ENCODE results near the gene APOBEC4.
"Not testable (repeated sequence)": the region's sequence is repeated elsewhere in the genome, so short reads cannot be mapped to it uniquely, and the experiment has no call there.

APOBEC4 gene

DNA sequence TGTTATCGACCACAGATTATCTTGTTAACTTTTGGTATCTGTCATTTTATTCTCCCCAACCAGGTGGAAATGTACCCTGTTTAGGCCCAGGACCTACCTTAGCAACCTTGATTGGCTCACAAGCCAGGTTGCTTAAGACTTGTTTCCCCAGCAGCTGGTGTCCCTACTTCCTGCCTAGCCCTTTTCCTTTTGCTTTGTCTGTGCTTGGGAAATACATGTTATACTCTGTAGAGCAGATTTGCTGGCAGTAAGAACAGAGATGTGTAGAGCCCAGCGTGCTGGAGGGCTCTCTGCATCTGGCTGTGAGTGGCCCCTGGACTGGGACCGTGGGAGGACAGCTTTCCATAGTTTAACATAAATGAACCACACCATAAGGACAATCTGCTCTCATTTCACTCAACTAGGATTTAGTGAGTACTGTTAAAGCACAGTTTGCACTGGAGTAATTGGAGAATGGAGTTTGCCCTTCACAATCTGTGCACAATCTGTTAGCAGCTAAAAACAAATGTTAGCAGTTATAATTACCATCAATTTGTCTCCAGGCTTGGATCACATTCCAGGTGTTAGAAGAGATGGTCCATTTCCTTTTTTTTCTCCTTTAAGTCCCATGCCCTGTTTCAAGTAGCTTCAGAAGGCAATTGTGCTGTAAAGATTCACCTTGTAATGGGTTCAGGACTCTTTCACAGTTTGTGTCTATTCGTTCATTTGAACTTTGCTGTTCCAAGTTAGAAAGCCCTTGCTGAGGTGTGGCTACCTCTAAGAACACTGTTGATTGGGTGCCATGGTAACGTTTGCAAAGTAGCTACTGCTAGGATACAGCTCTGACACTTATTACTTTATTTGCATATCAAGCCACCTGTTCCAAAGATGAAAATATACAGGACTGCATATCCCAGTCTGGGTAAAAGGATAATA is at the start of gene APOBEC4:
APOBEC4 (minus strand) TSS at position 770 of the 915 bp plus-strand sequence. CDS start 4,535 bp downstream, outside the sequence.
- no peak for DNase-seq (ENCODE audit: low read depth in 2 of 2)

DNA sequence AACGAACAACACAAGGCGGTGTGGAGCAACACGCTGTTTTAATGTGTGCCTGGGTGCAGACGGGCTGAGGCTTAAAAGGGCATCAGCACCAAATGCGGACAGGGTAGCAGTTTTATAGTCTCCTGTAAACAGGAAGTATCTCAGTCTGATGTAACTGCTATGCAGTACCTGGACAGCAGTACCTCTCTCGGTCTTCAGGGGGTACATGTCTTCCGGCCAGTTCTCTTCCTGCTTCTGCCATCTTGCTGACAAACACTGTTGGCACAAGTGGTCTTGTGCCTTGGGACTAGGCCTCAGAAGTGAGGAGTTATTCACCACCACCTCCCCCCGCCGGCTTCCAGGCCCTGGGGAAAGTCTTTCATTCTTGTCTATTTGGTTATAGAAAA is 49.7 kb upstream of the APOBEC4 start:
- DNase-seq (ENCODE audit: low read depth in 2 of 2): no peak

DNA sequence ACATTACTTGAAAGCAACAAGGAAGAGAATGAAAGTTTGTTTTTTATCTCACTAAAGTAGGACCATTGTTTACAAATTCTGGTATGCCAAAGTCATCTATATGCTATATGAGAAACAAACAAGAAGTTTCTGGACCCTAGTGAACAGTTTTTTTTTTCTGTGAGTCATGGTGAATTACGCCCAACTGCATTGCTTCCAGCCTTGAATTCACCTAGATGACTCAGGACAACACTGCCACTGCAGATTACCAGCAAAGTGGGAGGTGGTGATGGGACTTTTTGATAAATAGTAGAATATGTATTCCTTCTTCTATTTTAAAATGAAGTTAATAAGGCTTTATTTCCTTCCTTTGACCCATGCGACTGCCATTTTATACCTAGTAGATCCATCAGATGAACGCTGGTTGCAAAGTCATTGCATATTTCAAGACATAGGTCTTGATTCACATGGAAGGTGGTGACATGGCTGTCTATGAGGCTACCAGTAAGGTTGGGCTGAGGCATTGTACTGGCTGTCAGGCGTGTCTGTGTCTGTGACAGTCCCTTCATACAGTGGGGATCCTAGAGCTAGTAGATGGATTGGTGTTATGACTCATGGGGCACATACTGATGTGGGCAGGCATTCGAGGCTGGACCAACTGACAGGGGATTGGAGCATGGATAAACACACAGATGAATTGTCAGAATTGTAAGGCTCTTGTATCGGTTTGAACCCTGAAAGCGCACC is 49.1 kb upstream of the APOBEC4 start:
- DNase-seq (ENCODE audit: low read depth in 2 of 2): no peak

- DNase-seq (ENCODE audit: low read depth in 2 of 2): no peak
Measured at GRCh38 chr1:183699616-183700160, 46.6 kb upstream of the APOBEC4 start.

DNA sequence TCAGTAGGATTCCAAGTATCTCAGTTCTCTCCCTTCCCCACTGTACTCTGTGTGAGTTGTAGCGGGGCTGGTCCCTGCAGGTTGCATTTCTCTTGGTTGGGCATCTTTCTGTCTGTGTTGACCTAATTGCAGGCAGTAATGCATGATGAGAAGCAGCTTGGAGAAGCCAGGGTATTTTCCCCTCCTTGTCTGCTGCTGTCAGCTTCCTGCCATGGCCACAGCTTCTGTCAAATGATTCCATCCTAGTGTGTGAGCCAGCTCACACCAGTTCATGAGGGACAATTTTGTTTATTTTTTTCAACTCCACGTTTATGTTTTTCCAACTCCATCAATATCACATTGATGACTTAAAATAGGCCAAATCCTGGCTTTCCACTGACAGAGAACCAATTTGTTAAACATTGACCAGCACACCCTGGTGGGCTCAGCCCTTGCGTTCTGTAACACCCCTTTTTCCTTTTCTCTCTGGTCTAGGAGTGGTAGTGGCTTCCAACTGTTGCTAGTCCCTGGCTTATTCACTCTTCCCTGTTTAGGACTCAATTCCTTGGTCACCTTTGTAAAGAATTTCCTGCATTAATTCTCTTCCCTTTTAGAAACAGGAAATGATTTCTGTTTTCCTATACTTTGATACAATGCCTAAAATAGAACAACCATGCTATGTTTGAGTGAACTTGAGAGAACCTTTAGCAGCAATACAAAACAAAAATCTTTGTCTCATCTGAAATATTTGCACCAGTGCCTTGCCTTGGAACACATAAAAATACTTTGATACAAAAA is 44.9 kb upstream of the APOBEC4 start:
- DNase-seq (ENCODE audit: low read depth in 2 of 2): no peak

DNA sequence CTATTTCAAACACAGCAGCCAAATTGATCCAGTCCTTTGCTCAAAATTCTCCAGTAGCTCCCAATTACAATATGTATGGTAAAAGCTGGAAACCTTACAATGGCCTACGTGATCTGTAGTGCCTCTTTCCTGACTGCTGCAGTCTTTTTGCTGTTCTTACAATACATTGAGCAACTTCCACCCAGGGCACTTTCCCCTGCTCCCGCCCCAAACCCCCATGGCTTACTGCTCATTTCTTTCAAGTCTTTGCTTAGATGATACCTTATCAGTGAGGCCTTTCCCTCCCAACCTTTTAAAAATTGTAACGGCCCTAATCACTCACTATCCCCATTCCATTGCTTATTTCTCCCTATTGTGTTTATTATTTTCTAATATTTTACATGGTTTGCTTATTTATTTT is 43.9 kb upstream of the APOBEC4 start:
- DNase-seq (ENCODE audit: low read depth in 2 of 2): no peak

DNA sequence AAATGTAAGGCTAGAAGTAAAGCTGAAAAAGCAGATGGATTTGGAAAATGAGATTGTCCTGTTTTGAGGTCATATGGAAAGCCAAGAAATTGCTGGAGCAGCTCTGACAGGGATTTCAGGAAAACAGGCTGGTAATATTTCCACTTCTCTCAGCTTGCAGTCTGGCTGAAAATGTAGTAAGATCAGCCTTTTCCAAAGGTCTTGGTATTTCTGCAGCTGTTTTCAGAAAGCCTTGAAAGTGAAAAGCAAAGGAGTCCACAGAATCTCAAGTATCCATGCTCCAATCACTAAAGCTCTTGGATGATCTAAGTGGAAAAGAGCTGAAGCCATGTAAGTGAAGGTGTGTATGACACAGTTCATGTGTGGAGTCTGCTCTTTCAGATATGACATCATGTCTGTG is 41.6 kb upstream of the APOBEC4 start:
- DNase-seq (ENCODE audit: low read depth in 2 of 2): no peak

GRCh38 chr1:183694066-183694465 is 41.0 kb upstream of the APOBEC4 start:
- DNase-seq (ENCODE audit: low read depth in 2 of 2): no peak

- DNase-seq (ENCODE audit: low read depth in 2 of 2): no peak
Measured at GRCh38 chr1:183693521-183693920, 40.4 kb upstream of the APOBEC4 start.

DNA sequence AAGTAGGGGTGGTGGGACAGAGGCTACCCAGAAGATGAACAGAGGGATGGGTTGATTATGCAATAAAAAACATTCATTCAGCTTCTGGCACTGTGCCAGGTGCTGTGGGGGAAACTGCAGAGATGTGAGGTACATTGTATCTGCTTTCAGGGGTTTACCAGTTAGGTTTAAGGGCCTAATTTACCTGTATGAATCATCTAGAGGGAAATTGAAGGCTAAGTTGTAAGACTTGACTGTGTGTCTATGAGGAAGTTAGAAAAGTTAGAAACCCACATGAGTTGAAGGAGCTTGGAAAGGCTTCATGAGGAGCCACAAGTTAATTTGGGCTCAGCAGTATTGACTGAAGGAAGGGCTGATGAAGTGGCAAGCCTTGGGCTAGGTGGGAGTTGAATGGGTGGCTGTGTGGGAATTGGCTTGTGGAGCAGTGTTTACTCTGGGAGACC is 36.7 kb upstream of the APOBEC4 start:
- DNase-seq (ENCODE audit: low read depth in 2 of 2): no peak

DNA sequence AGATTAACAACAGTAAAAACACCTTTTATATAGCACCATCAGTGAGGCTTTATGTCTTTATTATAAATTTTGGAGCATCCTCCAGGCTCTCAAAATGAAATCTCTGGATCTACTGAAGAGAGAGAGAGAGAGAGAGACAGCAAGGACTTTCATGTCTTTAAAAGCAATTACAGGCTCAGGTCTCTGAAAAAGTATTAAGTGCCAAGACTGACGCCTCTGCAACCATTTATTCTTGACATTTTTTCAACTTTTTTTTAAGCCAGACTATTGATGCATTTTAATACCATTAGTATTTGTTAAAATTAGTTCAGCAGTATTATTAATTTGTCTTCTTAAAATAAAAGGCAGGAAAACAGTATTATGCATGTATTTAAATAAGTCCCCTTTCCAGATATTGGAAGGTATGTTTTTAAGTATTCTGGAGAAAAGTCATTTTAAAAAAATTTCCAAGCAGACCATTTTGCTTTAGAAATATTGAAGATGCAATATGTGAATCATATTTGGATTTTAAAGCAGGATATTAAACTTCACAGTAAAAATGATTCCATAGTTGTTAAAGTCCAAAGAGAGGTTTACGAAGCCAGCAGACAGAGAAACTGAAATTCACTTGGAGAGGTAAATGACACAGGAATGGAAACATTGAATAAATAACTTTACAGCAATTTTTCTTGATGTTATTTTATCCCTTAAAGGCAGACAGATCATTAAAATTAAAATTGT is 35.4 kb upstream of the APOBEC4 start:
- DNase-seq (ENCODE audit: low read depth in 2 of 2): no peak

GRCh38 chr1:183687546-183688304 is 34.6 kb upstream of the APOBEC4 start:
- no peak for DNase-seq (ENCODE audit: low read depth in 2 of 2)

GRCh38 chr1:183686229-183686628 is 33.1 kb upstream of the APOBEC4 start:
- DNase-seq (ENCODE audit: low read depth in 2 of 2): no peak

DNA sequence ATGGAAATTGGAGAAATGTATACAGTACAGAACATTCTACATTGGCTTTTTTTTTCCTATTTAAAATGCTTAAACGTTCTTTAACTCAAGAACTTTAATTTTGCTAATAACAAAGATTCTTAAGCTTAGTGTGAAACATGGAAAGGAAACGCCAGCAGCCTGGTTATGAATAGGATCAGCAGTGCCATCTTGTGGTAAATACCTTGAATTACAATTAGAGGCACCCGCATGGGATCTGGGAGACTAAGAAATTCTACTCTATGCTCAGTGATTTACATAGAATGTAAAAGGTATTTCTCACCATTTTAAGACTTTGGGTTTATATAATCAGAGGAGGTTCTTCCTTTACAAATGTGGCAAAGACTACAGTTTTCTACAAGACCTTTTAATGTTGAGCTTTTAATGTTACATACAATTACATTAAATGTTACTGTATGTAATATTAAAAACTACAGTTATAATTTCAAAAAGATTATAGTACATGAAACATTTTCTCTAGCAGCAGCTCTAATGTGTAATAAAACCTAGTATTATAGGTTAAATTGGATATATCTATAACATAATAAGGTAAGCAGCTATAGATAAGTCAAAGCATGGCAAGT is 32.1 kb upstream of the APOBEC4 start:
- peak in 1 of 2 donors; percentile 4 for DNase-seq (ENCODE audit: low read depth in 2 of 2)

DNA sequence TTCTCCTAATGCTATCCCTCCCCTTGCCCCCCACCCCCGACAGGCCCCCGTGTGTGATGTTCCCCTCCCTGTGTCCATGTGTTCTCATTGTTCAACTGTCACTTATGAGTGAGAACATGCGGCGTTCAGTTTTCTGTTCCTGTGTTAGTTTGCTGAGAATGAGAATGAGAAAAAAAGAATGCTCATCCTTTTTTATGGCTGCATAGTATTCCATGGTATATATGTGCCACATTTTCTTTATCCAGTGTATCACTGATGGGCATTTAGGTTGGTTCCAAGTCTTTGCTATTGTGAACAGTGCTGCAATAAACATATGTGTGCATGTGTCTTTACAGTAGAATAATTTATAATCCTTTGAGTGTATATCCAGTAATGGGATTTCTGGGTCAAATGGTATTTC is 26.2 kb upstream of the APOBEC4 start:
- not testable (repeated sequence) for DNase-seq (ENCODE audit: low read depth in 2 of 2)

- DNase-seq (ENCODE audit: low read depth in 2 of 2): no peak
Measured at GRCh38 chr1:183678819-183679218, 25.7 kb upstream of the APOBEC4 start.

GRCh38 chr1:183676586-183677189 is 23.6 kb upstream of the APOBEC4 start:
- no peak for DNase-seq (ENCODE audit: low read depth in 2 of 2)

DNA sequence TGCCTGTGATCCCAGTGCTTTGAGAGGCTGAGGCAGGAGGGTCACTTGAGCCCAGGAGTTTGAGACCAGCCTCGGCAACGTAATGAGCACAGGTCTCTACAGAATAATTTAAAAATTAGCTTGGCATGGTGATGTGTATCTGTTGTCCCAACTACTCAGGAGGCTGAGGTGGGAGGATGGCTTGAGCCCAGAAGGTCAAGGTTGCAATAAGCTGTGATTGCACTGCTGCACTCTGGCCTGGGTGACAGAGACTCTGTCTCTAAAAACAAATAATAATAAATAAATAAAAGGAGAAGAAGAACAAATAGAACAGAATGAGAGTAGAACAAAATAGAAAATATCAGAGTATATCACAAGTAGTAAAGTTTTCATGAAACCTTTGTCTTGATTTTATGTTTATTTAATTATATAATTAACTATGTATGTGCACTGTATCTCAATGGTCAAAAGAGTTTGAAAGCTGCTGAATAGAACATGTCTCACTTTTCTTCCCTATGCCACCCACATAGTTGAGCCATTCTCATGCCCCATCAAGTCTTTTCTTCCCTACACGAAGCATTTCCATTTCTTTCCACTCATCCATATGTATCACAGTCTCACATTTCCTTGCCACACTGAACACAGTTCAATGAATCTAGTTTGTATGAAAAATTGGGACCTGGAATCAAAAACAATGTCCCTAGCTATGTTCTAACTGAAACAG is 22.9 kb upstream of the APOBEC4 start:
- no peak for DNase-seq (ENCODE audit: low read depth in 2 of 2)

DNA sequence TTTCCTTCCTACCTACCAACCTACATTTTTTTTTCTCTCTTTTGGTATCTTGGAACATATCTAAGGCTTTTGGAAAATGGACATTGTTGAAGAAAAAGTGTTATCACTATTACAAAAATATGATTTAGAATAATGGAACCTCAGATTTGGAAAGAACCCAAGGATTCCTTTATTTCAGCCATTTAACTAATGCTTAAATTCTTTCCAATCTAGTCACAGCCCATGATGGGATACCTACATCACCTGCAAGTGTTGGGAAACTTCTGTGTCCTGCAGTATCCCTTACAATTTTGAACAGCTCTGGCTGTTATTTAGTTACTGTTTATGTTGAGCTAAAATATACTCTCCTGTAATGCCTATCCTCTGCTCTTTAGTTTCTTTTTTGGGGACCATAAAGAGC is 22.3 kb upstream of the APOBEC4 start:
- no peak for DNase-seq (ENCODE audit: low read depth in 2 of 2)
